Measurements from ENCODE around the gene KSR1.

Gene KSR1

DNA sequence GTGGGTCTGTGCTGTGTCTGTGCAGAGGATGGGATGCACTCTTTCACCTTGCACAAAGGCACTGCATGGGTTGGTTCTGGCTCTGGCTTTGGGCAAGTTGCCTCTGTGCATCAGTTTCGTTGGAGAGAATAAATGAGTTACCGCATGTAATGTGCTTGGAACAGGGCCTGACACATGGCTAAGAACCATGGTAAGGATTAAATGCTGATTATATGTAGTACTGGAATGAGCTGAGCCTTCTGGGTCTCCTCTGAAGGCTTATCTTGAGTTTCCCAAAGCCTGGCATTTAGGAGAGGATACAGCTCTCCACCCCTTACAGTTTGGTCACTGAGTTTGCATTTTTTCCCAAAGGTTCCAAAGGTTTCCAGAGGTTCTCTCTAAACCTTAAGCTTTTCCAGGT, 69.1 kb downstream of the KSR1 start:
- H3K4me3 ChIP-seq (ENCODE audit: low read length), result no peak overlapping the region
- no peak for TF ChIP-seq ZNF274 (IDR thresholded peaks at IDR 0.05; ENCODE audit: low read depth, low read length)

DNA sequence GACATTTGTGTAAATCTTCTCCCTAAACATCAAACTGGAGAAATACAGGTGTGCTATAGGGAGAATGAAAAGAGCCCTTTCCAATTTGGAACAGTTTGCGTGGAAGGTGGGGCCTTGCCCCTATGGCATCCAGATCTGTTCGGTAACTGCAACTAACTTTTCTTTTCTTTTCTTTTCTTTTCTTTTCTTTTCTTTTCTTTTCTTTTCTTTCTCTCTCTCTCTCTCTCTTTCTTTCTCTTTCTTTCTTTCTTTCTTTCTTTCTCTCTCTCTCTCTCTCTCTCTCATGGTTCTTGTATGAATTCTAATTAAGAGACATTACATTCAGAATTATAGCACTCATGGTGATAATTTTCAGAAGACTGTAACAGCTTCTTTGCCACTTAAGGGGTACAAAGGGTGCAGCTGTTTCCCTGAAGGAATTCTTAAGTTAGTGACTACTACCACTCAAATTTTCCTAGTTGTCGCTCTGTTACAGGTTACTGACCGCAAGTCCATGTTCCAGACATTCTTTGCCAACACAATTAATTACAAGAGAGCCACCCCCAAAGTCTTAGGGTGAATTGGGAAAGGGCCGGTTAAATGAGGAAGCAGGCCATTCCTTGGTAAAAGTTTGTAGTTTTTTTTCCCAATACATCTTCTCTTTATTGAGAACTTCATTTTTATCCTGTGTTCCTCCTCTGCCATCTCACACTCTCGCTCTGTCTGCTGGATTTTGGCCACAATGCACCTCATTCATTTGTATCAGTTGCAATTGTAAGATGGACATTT, 69.8 kb downstream of the KSR1 start:
- H3K4me3 ChIP-seq (ENCODE audit: low read length), result no peak overlapping the region
- TF ChIP-seq ZNF274 (IDR thresholded peaks at IDR 0.05; ENCODE audit: low read depth, low read length), result no peak

DNA sequence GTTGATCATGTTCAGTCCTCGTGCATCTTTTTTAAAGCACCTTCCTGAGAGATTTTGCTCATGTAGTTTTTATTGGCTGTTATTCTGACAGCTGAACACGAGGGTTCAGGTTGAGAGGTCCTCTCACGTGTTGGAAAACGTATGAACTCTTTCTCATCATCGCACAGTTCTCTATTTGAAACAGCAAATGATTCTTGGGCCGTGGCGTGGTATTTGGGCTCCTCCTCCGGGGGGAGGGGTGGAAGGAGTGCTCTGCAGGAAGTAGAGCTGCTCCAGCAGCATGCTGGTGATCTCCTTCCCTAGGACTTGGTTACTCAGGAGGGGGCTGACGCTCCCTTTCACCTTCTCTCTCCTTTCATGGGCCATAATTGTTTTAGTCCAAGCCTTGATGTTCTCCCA, 70.4 kb downstream of the KSR1 start:
- TF ChIP-seq ZNF274 (IDR thresholded peaks at IDR 0.05; ENCODE audit: low read depth, low read length), result no peak
- H3K4me3 ChIP-seq (ENCODE audit: low read length), result no peak overlapping the region

GRCh38 chr17:27529230-27529796, 73.1 kb downstream of the KSR1 start:
- no peak overlapping the region for H3K4me3 ChIP-seq (ENCODE audit: low read length)
- TF ChIP-seq ZNF274 (IDR thresholded peaks at IDR 0.05; ENCODE audit: low read depth, low read length), result no peak

DNA sequence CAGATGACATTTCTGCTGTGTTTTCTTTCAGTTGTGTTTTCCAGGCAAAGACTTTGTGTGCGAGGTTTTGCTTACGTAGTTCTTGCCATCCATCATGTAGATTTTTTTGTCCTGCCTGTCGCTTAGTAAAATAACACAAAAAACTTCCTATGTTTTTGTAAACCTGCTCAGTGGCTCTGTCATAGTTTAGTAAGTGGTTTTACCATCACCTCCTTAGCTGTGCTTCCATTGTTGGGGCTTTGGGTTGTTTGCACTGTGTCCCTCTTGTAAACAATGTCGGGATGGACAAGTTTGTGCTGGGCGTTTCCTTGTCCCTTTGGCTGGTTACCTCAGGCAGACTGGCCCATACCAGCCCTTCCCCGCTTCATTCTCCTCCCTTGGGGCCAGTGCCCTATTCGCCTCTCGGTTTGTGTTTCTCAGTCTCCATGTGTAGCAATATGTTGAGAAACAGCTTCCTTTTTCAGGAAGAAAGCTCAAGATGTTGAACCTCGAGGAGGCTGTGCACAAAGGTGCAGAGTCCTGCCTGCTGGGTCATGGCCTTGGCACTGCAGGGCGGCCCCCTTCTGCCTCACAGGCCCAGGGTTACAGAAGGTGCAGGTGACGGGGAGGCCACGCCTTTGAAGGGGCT, 74.6 kb downstream of the KSR1 start:
- no peak overlapping the region for H3K4me3 ChIP-seq (ENCODE audit: low read length)
- TF ChIP-seq ZNF274 (IDR thresholded peaks at IDR 0.05; ENCODE audit: low read depth, low read length), result no peak

GRCh38 chr17:27531469-27531961, 75.3 kb downstream of the KSR1 start:
- no peak overlapping the region for H3K4me3 ChIP-seq (ENCODE audit: low read length)
- TF ChIP-seq ZNF274 (IDR thresholded peaks at IDR 0.05; ENCODE audit: low read depth, low read length), result no peak

DNA sequence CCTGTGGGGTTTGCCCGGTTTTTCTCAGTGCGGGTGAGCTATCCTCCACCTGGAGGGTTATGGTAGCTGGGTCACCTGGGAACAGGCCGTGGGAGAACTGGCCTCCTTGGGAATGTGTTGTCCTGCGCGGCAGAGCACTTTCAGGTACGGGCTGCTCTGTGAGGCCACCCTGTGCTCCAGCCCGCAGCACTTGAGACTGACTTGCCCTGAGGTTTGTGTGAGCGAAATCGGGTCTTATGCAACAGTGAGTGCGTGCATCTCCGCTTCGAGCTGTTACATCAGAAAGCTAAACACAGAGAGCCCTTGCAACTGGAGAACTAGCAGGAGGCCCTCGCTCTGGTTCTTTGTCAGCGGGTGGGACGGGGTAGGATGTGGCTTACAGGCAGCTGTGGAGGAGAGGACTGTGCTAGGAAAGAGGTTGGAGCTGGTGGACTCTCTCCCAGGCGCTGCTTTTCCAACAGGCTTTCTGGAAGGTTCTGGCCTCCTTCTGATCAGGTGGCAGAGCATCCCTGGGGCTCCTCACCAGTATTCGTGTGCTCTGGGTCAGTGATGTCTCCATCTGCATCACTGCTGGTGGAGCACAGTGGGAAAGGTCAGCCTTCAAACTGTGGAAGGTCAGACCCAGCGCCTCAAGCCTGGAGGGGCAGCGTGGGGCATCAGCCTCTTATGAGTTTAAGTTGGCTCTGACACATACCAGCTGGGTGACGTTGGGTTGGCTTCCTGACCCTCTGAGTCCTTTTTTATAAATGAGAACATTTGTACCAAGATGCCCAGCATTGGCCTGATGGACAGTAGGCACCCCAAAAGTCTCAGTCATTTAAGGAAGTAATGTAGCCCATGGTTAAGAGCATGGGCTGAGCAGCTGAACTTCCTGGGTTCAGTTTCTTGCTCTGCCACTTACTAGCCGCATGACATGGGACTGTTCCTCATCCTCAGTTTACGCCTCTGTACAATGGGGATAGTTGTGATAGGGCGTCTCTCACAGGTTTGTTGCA, 76.3 kb downstream of the KSR1 start:
- no peak overlapping the region for H3K4me3 ChIP-seq (ENCODE audit: low read length)
- TF ChIP-seq ZNF274 (IDR thresholded peaks at IDR 0.05; ENCODE audit: low read depth, low read length), result no peak

GRCh38 chr17:27533874-27534815, 77.9 kb downstream of the KSR1 start:
- TF ChIP-seq ZNF274 (IDR thresholded peaks at IDR 0.05; ENCODE audit: low read depth, low read length), result no peak
- H3K4me3 ChIP-seq (ENCODE audit: low read length), result no peak overlapping the region

DNA sequence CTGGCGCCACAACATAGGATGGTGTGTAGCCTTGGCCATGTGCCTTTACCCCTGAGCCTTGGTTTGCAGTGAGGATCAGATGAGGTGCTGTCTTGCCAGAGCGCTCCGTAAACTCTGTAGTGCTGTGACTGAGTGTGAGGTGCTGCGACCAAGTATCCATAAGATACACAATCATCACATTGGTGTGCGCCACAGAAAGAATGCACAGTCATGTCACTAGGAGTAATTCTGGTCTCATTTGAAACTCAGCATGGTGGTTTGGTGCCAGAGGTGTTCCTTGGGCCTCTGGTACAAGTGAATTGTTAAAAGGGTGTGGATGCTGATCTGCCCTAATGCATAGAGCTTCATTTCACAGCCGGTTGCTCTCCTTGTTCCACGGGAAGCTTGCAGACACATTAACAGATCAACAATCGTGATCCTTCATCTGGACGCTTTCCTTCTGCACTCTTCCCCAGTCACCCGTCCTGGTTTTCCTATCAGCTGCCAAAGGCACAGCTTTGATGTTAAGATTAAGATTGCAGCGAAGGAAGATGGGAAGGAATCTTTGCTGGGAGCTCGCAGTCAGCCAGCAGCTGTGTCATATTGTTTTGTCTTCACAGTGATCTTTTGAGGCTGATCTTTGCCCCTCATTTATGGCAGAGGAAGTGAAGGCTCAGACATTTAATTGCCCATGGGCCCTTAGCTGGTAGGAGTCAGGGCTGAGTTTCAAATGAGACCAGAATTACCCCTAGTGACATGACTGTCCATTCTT, 79.1 kb downstream of the KSR1 start:
- no peak overlapping the region for H3K4me3 ChIP-seq (ENCODE audit: low read length)
- TF ChIP-seq ZNF274 (IDR thresholded peaks at IDR 0.05; ENCODE audit: low read depth, low read length), result no peak

- TF ChIP-seq ZNF274 (IDR thresholded peaks at IDR 0.05; ENCODE audit: low read depth, low read length), result no peak
- no peak overlapping the region for H3K4me3 ChIP-seq (ENCODE audit: low read length)
Observed at GRCh38 chr17:27535975-27536374, 79.7 kb downstream of the KSR1 start.

DNA sequence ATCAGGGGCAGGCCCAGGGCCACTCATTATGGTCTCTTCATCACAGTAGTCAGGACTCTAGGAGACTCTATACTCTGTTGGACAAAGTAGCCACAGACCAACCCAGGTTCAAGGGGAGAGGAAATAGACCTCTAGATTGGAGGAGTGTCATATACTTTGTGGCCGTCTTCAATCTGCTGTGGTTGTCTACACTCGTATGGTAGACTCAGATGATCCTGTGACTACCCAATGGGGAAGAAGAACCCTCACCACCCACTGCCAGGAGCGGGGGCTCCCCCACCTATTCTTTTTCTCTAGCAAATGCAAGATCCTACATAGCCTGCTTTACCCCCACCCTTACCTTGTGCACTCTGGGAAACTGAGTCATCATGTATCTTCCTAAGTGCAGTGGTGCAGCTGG, 80.5 kb downstream of the KSR1 start:
- H3K4me3 ChIP-seq (ENCODE audit: low read length), result no peak overlapping the region
- no peak for TF ChIP-seq ZNF274 (IDR thresholded peaks at IDR 0.05; ENCODE audit: low read depth, low read length)
